ENCODE results near the gene LETMD1.

LETMD1 gene

GRCh38 chr12:51025338-51025835 lies 22.7 kb upstream of the LETMD1 start:
- peak overlapping the region; percentile 85 for H3K4me3 ChIP-seq (ENCODE audit: low read depth, low read length)

GRCh38 chr12:51025836-51026638 lies 22.1 kb upstream of the LETMD1 start, which contains the start of gene SLC11A2:
TSS of gene SLC11A2 (minus strand) at chr12:51026384. CDS start at chr12:51010728, 15,656 bp downstream.
- H3K4me3 ChIP-seq (ENCODE audit: low read depth, low read length): peak within 1 kb of the TSS; percentile 85

GRCh38 chr12:51027342-51027835 lies 20.7 kb upstream of the LETMD1 start:
- H3K4me3 ChIP-seq (ENCODE audit: low read depth, low read length): no peak overlapping the region

GRCh38 chr12:51028126-51028812 lies 19.9 kb upstream of the LETMD1 start:
- no peak overlapping the region for H3K4me3 ChIP-seq (ENCODE audit: low read depth, low read length)

- no peak overlapping the region for H3K4me3 ChIP-seq (ENCODE audit: low read depth, low read length)
Observed at GRCh38 chr12:51028813-51029150, 19.3 kb upstream of the LETMD1 start.

- no peak overlapping the region for H3K4me3 ChIP-seq (ENCODE audit: low read depth, low read length)
Observed at GRCh38 chr12:51033048-51033447, 15.1 kb upstream of the LETMD1 start.

- no peak overlapping the region for H3K4me3 ChIP-seq (ENCODE audit: low read depth, low read length)
Observed at GRCh38 chr12:51033457-51034089, 14.6 kb upstream of the LETMD1 start.

GRCh38 chr12:51036279-51036678 lies 11.8 kb upstream of the LETMD1 start:
- H3K4me3 ChIP-seq (ENCODE audit: low read depth, low read length): no peak overlapping the region

GRCh38 chr12:51048661-51049251 lies 629 bp downstream of the LETMD1 start:
- H3K4me3 ChIP-seq (ENCODE audit: low read depth, low read length): peak overlapping the region; percentile 78

GRCh38 chr12:51049525-51049924 lies 1.4 kb downstream of the LETMD1 start:
- H3K4me3 ChIP-seq (ENCODE audit: low read depth, low read length): no peak overlapping the region

- H3K4me3 ChIP-seq (ENCODE audit: low read depth, low read length): no peak overlapping the region
Observed at GRCh38 chr12:51051787-51052186, 3.7 kb downstream of the LETMD1 start.

GRCh38 chr12:51055060-51055459 lies 6.9 kb downstream of the LETMD1 start:
- H3K4me3 ChIP-seq (ENCODE audit: low read depth, low read length): no peak overlapping the region

- no peak overlapping the region for H3K4me3 ChIP-seq (ENCODE audit: low read depth, low read length)
Observed at GRCh38 chr12:51056242-51056641, 8.1 kb downstream of the LETMD1 start.

- H3K4me3 ChIP-seq (ENCODE audit: low read depth, low read length): no peak overlapping the region
Observed at GRCh38 chr12:51059086-51059485, 11.0 kb downstream of the LETMD1 start.

- no peak overlapping the region for H3K4me3 ChIP-seq (ENCODE audit: low read depth, low read length)
Observed at GRCh38 chr12:51062631-51063397, 14.7 kb downstream of the LETMD1 start.

GRCh38 chr12:51065530-51065929 lies 17.4 kb downstream of the LETMD1 start:
- H3K4me3 ChIP-seq (ENCODE audit: low read depth, low read length): no peak overlapping the region

- H3K4me3 ChIP-seq (ENCODE audit: low read depth, low read length): no peak overlapping the region
Observed at GRCh38 chr12:51067229-51067628, 19.1 kb downstream of the LETMD1 start.

GRCh38 chr12:51067771-51068170 lies 19.6 kb downstream of the LETMD1 start:
- no peak overlapping the region for H3K4me3 ChIP-seq (ENCODE audit: low read depth, low read length)

- H3K4me3 ChIP-seq (ENCODE audit: low read depth, low read length): no peak overlapping the region
Observed at GRCh38 chr12:51070004-51070403, 21.9 kb downstream of the LETMD1 start.

GRCh38 chr12:51071663-51072062 lies 23.5 kb downstream of the LETMD1 start:
- H3K4me3 ChIP-seq (ENCODE audit: low read depth, low read length): no peak overlapping the region
